ENCODE measurements around the gene PCDHGA1. TPM values are rescaled to one million over a fixed set of nuclear protein-coding genes. Genes with fewer than 3 reads are reported as not detected.
A peak's percentile ranks its signal among the peaks of the same experiment; 100 is the strongest.
"Not testable (repeated sequence)": the region's sequence is repeated elsewhere in the genome, so short reads cannot be mapped to it uniquely, and the experiment has no call there.

Gene PCDHGA1
- total RNA-seq, 2 donors from 2014 or later, result 0.07 TPM; not detected in 1

GRCh38 chr5:141375444-141376155 lies 45.3 kb downstream of the PCDHGA1 start:
- H3K27ac Mint-ChIP-seq; H3K9me3 Mint-ChIP-seq; H3K4me1 Mint-ChIP-seq (ENCODE audit: low read depth in 2 of 2); ATAC-seq; H3K4me3 Mint-ChIP-seq; DNase-seq (ENCODE audit: low spot score): not testable (repeated sequence)
- Mint-ChIP-seq H3K36me3 (peaks cover 17% of the 10 kb centered on the region), H3K27me3 (peaks cover 38 to 41% of the 10 kb centered on the region in 2 donors)

DNA sequence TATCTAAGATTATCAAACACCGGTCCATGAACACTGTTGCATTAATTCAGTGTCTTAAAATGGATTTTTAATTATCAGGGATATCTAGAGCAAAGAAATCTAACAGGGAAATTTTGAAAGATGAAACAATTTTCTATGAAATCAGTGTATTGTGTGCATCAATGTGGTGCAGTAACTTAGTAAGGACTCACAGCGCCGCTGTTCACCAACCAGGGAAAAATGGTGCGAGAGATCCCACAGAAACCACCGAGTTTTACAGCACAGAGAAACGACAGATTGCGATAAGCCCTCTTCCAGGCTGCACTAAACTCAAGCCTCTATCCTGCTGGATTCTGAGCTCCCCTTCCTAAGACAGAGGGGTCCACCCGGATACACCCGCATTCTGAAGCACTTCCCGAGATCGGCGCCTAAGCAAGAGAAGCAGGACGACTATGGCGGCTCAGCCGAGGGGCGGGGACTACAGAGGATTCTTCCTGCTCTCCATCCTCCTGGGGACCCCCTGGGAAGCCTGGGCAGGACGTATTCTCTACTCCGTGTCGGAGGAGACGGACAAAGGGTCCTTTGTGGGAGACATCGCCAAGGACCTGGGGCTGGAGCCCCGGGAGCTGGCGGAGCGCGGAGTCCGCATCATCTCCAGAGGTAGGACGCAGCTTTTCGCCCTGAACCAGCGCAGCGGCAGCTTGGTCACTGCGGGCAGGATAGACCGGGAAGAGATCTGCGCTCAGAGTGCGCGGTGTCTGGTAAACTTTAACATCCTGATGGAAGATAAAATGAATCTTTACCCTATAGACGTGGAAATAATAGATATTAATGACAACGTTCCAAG lies 52.4 kb downstream of the PCDHGA1 start, which contains the start of gene PCDHGA7:
PCDHGA7 (plus strand) TSS at position 274 of the 826 bp plus-strand sequence; CDS start at position 432, 158 bp downstream.
- H3K4me3 Mint-ChIP-seq, result peak within 1 kb of the TSS; percentile 78
- no peak within 1 kb of the TSS for H3K27ac Mint-ChIP-seq
- peaks cover 37 to 59% of the 10 kb centered on the region in 2 donors for H3K27me3 Mint-ChIP-seq
- H3K9me3 Mint-ChIP-seq, result no peaks in the 10 kb centered on the region
- no peaks in the 10 kb centered on the region for H3K4me1 Mint-ChIP-seq (ENCODE audit: low read depth in 2 of 2)
- H3K36me3 Mint-ChIP-seq, result no peaks in the 10 kb centered on the region
- peak in 1 of 2 donors; percentile 17 for ATAC-seq
- DNase-seq (ENCODE audit: low spot score), result no peak

- ATAC-seq, result no peak
- no peak for DNase-seq (ENCODE audit: low spot score)
- Mint-ChIP-seq H3K9me3 (no peaks in the 10 kb centered on the region), H3K36me3 (peaks cover 2% of the 10 kb centered on the region), H3K4me3 (no peak overlapping the region), H3K4me1 (ENCODE audit: low read depth in 2 of 2) (no peaks in the 10 kb centered on the region), H3K27me3 (peaks cover 39 to 61% of the 10 kb centered on the region in 2 donors), H3K27ac (no peak overlapping the region)
These were observed 53.0 kb downstream of the PCDHGA1 start for GRCh38 chr5:141383345-141383744.

- Mint-ChIP-seq H3K27me3 (peaks cover 43 to 59% of the 10 kb centered on the region in 2 donors), H3K4me3 (no peak overlapping the region), H3K27ac (no peak overlapping the region), H3K36me3 (peaks cover 9% of the 10 kb centered on the region), H3K9me3 (no peaks in the 10 kb centered on the region), H3K4me1 (ENCODE audit: low read depth in 2 of 2) (no peaks in the 10 kb centered on the region)
- ATAC-seq (no peak), DNase-seq (ENCODE audit: low spot score) (no peak)
These were observed 54.4 kb downstream of the PCDHGA1 start for GRCh38 chr5:141384471-141385267.

- H3K4me1 Mint-ChIP-seq (ENCODE audit: low read depth in 2 of 2); H3K9me3 Mint-ChIP-seq; DNase-seq (ENCODE audit: low spot score); H3K27ac Mint-ChIP-seq: not testable (repeated sequence)
- ATAC-seq, result peak; percentile 78 to 84
- H3K4me3 Mint-ChIP-seq, result peak within 1 kb of the TSS; percentile 63
- peaks cover 42 to 74% of the 10 kb centered on the region in 2 donors for H3K27me3 Mint-ChIP-seq
- H3K36me3 Mint-ChIP-seq, result peaks cover 14% of the 10 kb centered on the region
These were observed 57.4 kb downstream of the PCDHGA1 start, which contains the start of gene PCDHGB4 for GRCh38 chr5:141387557-141388311. Gene PCDHGB4, plus strand, starts transcription at chr5:141387698. Its CDS starts 187 bp downstream, at chr5:141387885.

DNA sequence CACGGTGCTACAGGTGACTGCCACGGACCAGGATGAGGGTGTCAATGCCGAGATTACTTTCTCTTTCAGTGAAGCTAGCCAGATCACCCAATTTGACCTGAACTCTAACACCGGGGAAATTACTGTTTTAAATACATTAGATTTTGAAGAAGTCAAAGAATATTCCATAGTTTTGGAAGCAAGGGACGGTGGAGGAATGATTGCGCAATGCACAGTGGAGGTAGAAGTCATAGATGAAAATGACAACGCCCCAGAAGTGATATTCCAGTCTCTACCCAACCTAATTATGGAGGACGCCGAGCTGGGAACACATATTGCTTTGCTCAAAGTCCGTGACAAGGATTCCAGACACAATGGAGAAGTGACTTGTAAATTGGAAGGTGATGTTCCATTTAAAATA lies 58.3 kb downstream of the PCDHGA1 start:
- Mint-ChIP-seq H3K9me3 (no peaks in the 10 kb centered on the region), H3K4me3 (no peak overlapping the region), H3K4me1 (ENCODE audit: low read depth in 2 of 2) (peaks cover 0 to 4% of the 10 kb centered on the region in 2 donors), H3K27ac (no peak overlapping the region), H3K36me3 (peaks cover 14% of the 10 kb centered on the region), H3K27me3 (peaks cover 39 to 71% of the 10 kb centered on the region in 2 donors)
- DNase-seq (ENCODE audit: low spot score) (no peak), ATAC-seq (no peak)

DNA sequence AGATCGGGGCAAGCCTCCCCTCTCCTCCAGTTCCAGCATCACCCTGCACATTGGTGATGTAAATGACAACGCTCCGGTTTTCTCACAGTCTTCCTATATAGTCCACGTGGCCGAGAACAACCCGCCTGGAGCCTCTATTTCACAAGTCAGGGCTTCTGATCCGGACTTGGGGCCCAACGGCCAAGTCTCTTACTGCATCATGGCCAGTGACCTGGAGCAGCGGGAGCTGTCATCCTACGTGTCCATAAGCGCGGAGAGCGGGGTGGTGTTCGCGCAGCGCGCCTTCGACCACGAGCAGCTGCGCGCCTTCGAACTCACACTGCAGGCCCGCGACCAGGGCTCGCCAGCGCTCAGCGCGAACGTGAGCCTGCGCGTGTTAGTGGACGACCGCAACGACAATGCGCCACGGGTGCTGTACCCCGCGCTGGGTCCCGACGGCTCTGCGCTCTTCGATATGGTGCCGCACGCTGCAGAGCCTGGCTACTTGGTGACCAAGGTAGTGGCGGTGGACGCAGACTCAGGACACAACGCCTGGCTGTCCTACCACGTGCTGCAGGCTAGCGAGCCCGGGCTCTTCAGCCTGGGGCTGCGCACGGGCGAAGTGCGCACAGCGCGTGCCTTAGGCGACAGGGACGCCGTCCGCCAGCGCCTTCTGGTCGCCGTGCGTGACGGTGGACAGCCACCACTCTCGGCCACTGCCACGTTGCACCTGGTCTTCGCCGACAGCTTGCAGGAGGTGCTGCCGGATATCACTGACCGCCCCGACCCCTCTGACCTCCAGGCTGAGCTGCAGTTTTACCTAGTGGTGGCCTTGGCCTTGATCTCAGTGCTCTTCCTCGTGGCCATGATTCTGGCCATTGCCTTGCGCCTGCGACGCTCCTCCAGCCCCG lies 59.1 kb downstream of the PCDHGA1 start:
- H3K4me3 Mint-ChIP-seq, result no peak overlapping the region
- H3K27ac Mint-ChIP-seq, result no peak overlapping the region
- H3K36me3 Mint-ChIP-seq, result peaks cover 19% of the 10 kb centered on the region
- H3K4me1 Mint-ChIP-seq (ENCODE audit: low read depth in 2 of 2), result peaks cover 0 to 4% of the 10 kb centered on the region in 2 donors
- ATAC-seq, result no peak
- no peaks in the 10 kb centered on the region for H3K9me3 Mint-ChIP-seq
- no peak for DNase-seq (ENCODE audit: low spot score)
- H3K27me3 Mint-ChIP-seq, result peaks cover 43 to 74% of the 10 kb centered on the region in 2 donors

DNA sequence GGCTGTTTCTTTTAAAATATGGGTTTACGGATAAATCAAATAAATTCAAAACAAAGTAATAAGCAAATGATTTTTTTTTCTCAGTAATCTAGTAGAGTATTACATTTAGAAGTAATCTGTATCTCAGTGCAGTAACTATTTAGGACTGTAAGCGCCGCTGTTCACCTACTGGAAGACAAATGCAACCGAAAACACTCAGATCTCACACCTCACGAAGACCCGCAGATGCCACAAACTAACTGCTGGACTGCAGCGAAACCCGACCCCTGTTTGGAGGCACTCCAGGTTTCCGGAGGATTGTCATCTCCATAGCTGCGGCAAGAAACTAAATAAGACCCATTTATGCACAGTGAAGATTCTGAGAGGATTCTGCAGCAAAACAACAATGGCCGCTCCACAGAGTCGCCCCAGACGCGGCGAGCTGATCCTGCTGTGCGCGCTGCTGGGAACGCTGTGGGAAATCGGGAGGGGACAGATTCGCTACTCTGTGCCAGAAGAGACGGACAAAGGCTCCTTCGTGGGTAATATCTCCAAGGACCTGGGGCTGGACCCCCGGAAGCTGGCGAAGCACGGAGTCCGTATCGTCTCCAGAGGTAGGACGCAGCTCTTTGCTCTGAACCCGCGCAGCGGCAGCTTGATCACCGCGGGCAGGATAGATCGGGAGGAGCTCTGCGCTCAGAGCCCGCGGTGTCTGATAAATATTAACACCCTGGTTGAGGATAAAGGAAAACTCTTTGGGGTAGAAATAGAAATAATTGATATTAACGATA lies 62.3 kb downstream of the PCDHGA1 start, which contains the start of gene PCDHGA8:
PCDHGA8 (plus strand) TSS at position 205 of the 770 bp plus-strand sequence; CDS start at position 386, 181 bp downstream.
- DNase-seq (ENCODE audit: low spot score) (no peak), ATAC-seq (no peak)
- peaks cover 41 to 70% of the 10 kb centered on the region in 2 donors for H3K27me3 Mint-ChIP-seq
- no peaks in the 10 kb centered on the region for H3K9me3 Mint-ChIP-seq
- no peak within 1 kb of the TSS for H3K27ac Mint-ChIP-seq
- no peak within 1 kb of the TSS for H3K4me3 Mint-ChIP-seq
- peaks cover 24% of the 10 kb centered on the region for H3K36me3 Mint-ChIP-seq
- H3K4me1 Mint-ChIP-seq (ENCODE audit: low read depth in 2 of 2), result peaks cover 0 to 4% of the 10 kb centered on the region in 2 donors

DNA sequence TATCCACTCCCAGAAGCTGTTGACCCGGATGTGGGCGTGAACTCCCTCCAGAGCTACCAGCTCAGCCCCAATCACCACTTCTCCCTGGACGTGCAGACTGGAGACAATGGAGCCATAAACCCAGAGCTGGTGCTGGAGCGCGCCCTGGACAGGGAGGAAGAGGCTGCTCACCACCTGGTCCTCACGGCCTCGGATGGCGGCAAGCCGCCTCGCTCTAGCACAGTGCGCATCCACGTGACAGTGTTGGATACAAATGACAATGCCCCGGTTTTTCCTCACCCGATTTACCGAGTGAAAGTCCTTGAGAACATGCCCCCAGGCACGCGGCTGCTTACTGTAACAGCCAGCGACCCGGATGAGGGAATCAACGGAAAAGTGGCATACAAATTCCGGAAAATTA lies 63.0 kb downstream of the PCDHGA1 start:
- H3K36me3 Mint-ChIP-seq, result peaks cover 23% of the 10 kb centered on the region
- H3K27ac Mint-ChIP-seq, result no peak overlapping the region
- H3K9me3 Mint-ChIP-seq, result no peaks in the 10 kb centered on the region
- DNase-seq (ENCODE audit: low spot score) (no peak), ATAC-seq (no peak)
- peaks cover 40 to 68% of the 10 kb centered on the region in 2 donors for H3K27me3 Mint-ChIP-seq
- no peak overlapping the region for H3K4me3 Mint-ChIP-seq
- H3K4me1 Mint-ChIP-seq (ENCODE audit: low read depth in 2 of 2), result peaks cover 0 to 4% of the 10 kb centered on the region in 2 donors

DNA sequence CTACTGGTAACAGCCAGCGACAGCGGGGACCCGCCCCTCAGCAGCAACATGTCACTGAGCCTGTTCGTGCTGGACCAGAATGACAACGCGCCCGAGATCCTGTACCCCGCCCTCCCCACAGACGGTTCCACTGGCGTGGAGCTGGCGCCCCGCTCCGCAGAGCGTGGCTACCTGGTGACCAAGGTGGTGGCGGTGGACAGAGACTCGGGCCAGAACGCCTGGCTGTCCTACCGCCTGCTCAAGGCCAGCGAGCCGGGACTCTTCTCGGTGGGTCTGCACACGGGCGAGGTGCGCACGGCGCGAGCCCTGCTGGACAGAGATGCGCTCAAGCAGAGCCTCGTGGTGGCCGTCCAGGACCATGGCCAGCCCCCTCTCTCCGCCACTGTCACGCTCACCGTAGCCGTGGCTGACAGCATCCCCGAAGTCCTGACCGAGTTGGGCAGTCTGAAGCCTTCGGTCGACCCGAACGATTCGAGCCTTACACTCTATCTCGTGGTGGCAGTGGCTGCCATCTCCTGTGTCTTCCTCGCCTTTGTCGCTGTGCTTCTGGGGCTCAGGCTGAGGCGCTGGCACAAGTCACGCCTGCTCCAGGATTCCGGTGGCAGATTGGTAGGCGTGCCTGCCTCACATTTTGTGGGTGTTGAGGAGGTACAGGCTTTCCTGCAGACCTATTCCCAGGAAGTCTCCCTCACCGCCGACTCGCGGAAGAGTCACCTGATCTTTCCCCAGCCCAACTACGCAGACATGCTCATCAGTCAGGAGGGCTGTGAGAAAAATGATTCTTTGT lies 64.3 kb downstream of the PCDHGA1 start:
- not testable (repeated sequence) for H3K4me3 Mint-ChIP-seq, H3K9me3 Mint-ChIP-seq

More for the DNA sequence above, 64.3 kb downstream of the PCDHGA1 start:
- H3K36me3 Mint-ChIP-seq, result peaks cover 16% of the 10 kb centered on the region
- not testable (repeated sequence) for H3K27ac Mint-ChIP-seq; H3K4me1 Mint-ChIP-seq (ENCODE audit: low read depth in 2 of 2); ATAC-seq; DNase-seq (ENCODE audit: low spot score)
- peaks cover 39 to 69% of the 10 kb centered on the region in 2 donors for H3K27me3 Mint-ChIP-seq
